MCF 10A (cell line): ENCODE results near the gene HS6ST1. TPM values are rescaled to one million over a fixed set of nuclear protein-coding genes. Genes with fewer than 3 reads are reported as not detected.

Experiments
- BruUV-seq: library from RNA; stranded (reverse); fragments of 400-500 nt; replicated peaks from 2 replicates; lab custom pipeline; 2021; lab: Mats Ljungman, UMichigan
- CTCF ChIA-PET: fragments of 300-600 bp; sonication (Branson Sonifier 250); formaldehyde crosslinking; extraction: SDS; loops from one replicate; lab custom pipeline; 2021; ENCODE audit warnings: antibody characterized with exemption, inconsistent platforms; lab: Yijun Ruan, JAX
- POLR2A ChIA-PET: fragments of 300-600, 350-650 bp; sonication (Branson Sonifier 250); formaldehyde crosslinking; extraction: SDS; loops from one replicate; lab custom pipeline; 2020; ENCODE audit warnings: antibody characterized with exemption, inconsistent platforms; lab: Yijun Ruan, JAX
- DNase-seq: peaks from one replicate; pipeline ENCODE4 v3.0.0-alpha.2; 2018; ENCODE audit not compliant: unreplicated experiment
- H3K27ac Mint-ChIP-seq: one replicate; pipeline ENCODE4 v1.8.0; 2022; ENCODE audit warnings: mild to moderate bottlenecking, low read depth, mixed read lengths; ENCODE audit not compliant: unreplicated experiment
- H3K27me3 Mint-ChIP-seq: one replicate; pipeline ENCODE4 v1.8.0; 2022; ENCODE audit warnings: mixed read lengths; ENCODE audit not compliant: insufficient read depth, unreplicated experiment
- H3K36me3 Mint-ChIP-seq: one replicate; pipeline ENCODE4 v1.8.0; 2022; ENCODE audit warnings: mild to moderate bottlenecking, moderate library complexity, mixed read lengths; ENCODE audit not compliant: insufficient read depth, unreplicated experiment
- H3K4me1 Mint-ChIP-seq: one replicate; pipeline ENCODE4 v1.8.0; 2022; ENCODE audit warnings: mixed read lengths; ENCODE audit not compliant: insufficient read depth, unreplicated experiment
- H3K4me3 Mint-ChIP-seq: one replicate; pipeline ENCODE4 v1.8.0; 2022; ENCODE audit warnings: mild to moderate bottlenecking, moderate library complexity, mixed read lengths; ENCODE audit not compliant: unreplicated experiment
- H3K9me3 Mint-ChIP-seq: one replicate; pipeline ENCODE4 v1.8.0; 2022; ENCODE audit warnings: mixed read lengths; ENCODE audit not compliant: unreplicated experiment
- CTCF ChIP-seq: fragments of 200-600 bp; IDR thresholded peaks from one replicate; pipeline ENCODE4 v1.8.0; 2022; ENCODE audit warnings: antibody characterized with exemption, mild to moderate bottlenecking; ENCODE audit not compliant: unreplicated experiment
- intact Hi-C: fragments of 100-400 bp; cut with micrococcal nuclease; formaldehyde crosslinking; loops from 2 replicates; pipeline ENCODE4 v1.14.1; 2022
- total RNA-seq: library from RNA; stranded (reverse); gene quantifications from 2 replicates; pipeline ENCODE4 v1.2.3, GENCODE V29; 2022

The HS6ST1 gene
- total RNA-seq, 1 experiment from 2014 or later: 9.6 TPM

GRCh38 chr2:128301501-128301966, 17.1 kb downstream of the HS6ST1 start:
- no peaks in the 10 kb centered on the region for H3K27me3 Mint-ChIP-seq
- TF ChIP-seq CTCF: no peak
- H3K9me3 Mint-ChIP-seq: no peaks in the 10 kb centered on the region
- intact Hi-C loops: loop anchor here (10.0 kb wide), 1 partner anchor 237 kb away; no protein-coding TSS in a partner anchor
- CTCF ChIA-PET: interaction anchor here (0.8 to 1.4 kb wide), 5 partner anchors 11 to 239 kb away, joined by 3 to 4 read pairs (median 3); no protein-coding TSS in a partner anchor
- no peaks in the 10 kb centered on the region for H3K36me3 Mint-ChIP-seq
- DNase-seq: peak; percentile 67
- H3K27ac Mint-ChIP-seq: no peak overlapping the region
- H3K4me1 Mint-ChIP-seq: peaks cover 49% of the 10 kb centered on the region
- no TSS peak for BruUV-seq
- no peak overlapping the region for H3K4me3 Mint-ChIP-seq
- POLR2A ChIA-PET: no interaction called here

GRCh38 chr2:128301021-128301420, 17.6 kb downstream of the HS6ST1 start:
- no peak for DNase-seq
- Mint-ChIP-seq H3K4me3 (no peak overlapping the region), H3K4me1 (peaks cover 44% of the 10 kb centered on the region), H3K9me3 (no peaks in the 10 kb centered on the region), H3K27ac (no peak overlapping the region), H3K36me3 (no peaks in the 10 kb centered on the region), H3K27me3 (no peaks in the 10 kb centered on the region)
- BruUV-seq: no TSS peak
- CTCF ChIA-PET: interaction anchor here (0.8 to 1.4 kb wide), 4 partner anchors 10 to 122 kb away, joined by 3 to 4 read pairs (median 3); no protein-coding TSS in a partner anchor
- POLR2A ChIA-PET: no interaction called here
- no peak for TF ChIP-seq CTCF
- intact Hi-C loops: loop anchor here (10.0 kb wide), 1 partner anchor 236 kb away; no protein-coding TSS in a partner anchor

- H3K36me3 Mint-ChIP-seq: no peaks in the 10 kb centered on the region
- ChIA-PET POLR2A (interaction anchor here (0.6 kb wide), 2 partner anchors 8 to 374 kb away, joined by 3 read pairs; no protein-coding TSS in a partner anchor), CTCF (interaction anchor here (1.2 kb wide), 1 partner anchor 40 kb away, joined by 3 read pairs; no protein-coding TSS in a partner anchor)
- H3K4me3 Mint-ChIP-seq: no peak overlapping the region
- no peaks in the 10 kb centered on the region for H3K9me3 Mint-ChIP-seq
- peaks cover 39% of the 10 kb centered on the region for H3K4me1 Mint-ChIP-seq
- DNase-seq: no peak
- H3K27ac Mint-ChIP-seq: no peak overlapping the region
- BruUV-seq: no TSS peak
- no peak for TF ChIP-seq CTCF
- intact Hi-C loops: loop anchor here (10.0 kb wide), 1 partner anchor 236 kb away; no protein-coding TSS in a partner anchor
- no peaks in the 10 kb centered on the region for H3K27me3 Mint-ChIP-seq
Measured at GRCh38 chr2:128300151-128301020, 18.3 kb downstream of the HS6ST1 start.

- no peak for DNase-seq
- Mint-ChIP-seq H3K27ac (no peak overlapping the region), H3K9me3 (no peaks in the 10 kb centered on the region), H3K4me3 (no peak overlapping the region), H3K27me3 (no peaks in the 10 kb centered on the region), H3K4me1 (peaks cover 36% of the 10 kb centered on the region), H3K36me3 (no peaks in the 10 kb centered on the region)
- no peak for TF ChIP-seq CTCF
- intact Hi-C loops: loop anchor here (10.0 kb wide), 1 partner anchor 235 kb away; no protein-coding TSS in a partner anchor
- CTCF ChIA-PET: no interaction called here
- POLR2A ChIA-PET: interaction anchor here (0.6 kb wide), 1 partner anchor 9 kb away, joined by 3 read pairs; no protein-coding TSS in a partner anchor
- no TSS peak for BruUV-seq
Measured at GRCh38 chr2:128299628-128300027, 19.0 kb downstream of the HS6ST1 start.
